ENCODE data around the gene TNFSF12.

DNA sequence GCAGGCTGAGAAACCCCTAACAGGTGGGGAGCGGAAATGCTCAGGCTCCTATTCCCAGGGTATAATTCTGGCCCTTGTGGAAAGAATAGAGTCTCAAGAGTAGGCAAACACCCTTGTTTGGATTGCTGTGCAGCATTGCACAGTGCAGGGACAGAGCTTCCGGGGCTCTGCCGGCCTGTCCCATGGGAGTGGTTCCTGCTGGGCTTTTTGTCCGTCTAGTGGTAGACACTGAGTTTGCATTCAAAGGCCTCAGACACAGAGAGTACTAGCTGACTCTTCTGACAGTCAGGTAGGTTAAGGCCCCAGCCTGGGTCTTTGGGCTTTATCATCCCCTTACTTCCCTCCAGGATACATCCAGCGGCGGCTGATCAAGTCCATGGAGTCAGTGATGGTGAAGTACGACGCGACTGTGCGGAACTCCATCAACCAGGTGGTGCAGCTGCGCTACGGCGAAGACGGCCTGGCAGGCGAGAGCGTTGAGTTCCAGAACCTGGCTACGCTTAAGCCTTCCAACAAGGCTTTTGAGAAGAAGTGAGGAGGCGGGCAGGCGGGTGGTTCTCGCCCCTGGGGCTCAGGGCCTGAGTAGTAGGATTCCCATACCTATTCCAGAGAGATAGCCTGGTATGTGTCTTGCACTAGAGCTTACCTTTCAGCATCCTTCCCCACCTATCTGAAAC is 46.5 kb upstream of the TNFSF12 start:
- no peak for TF ChIP-seq POLR2A (IDR thresholded peaks at IDR 0.05)
- TF ChIP-seq CTCF (IDR thresholded peaks at IDR 0.05): no peak
